Skeletal muscle tissue (tissue), 4 donors: ENCODE results near the gene SORT1. TPM values are rescaled to one million over a fixed set of nuclear protein-coding genes. Genes with fewer than 3 reads are reported as not detected.

Source experiments
- H3K27ac ChIP-seq: one replicate; pipeline ENCODE4 v1.7.0; 2013; ENCODE audit warnings: mild to moderate bottlenecking, low read depth, low read length, inconsistent platforms
- H3K27me3 ChIP-seq, 3 donors: one replicate each; pipeline ENCODE4 v1.7.0; 2013; ENCODE audit warnings: low read length in 3 of 3; ENCODE audit not compliant: control insufficient read depth in 3 of 3, insufficient read depth in 3 of 3
- H3K36me3 ChIP-seq, 3 donors: one replicate each; pipeline ENCODE4 v1.7.0; 2013; ENCODE audit warnings: low read length in 3 of 3; ENCODE audit not compliant: control insufficient read depth in 3 of 3, insufficient read depth in 3 of 3
- H3K4me1 ChIP-seq, 3 donors: one replicate each; pipeline ENCODE4 v1.7.0; 2013; ENCODE audit warnings: low read length in 3 of 3, mild to moderate bottlenecking in 3 of 3; ENCODE audit not compliant: control insufficient read depth in 3 of 3, insufficient read depth in 3 of 3
- H3K4me3 ChIP-seq, 3 donors: one replicate each; pipeline ENCODE4 v1.7.0; 2013; ENCODE audit warnings: low read length in 3 of 3
- H3K9ac ChIP-seq, 3 donors: one replicate each; pipeline ENCODE4 v1.7.0; 2013; ENCODE audit warnings: low read length in 3 of 3, mild to moderate bottlenecking in 3 of 3, moderate library complexity in 2 of 3, low read depth in 1 of 3
- H3K9me3 ChIP-seq, 3 donors: one replicate each; pipeline ENCODE4 v1.7.0; 2013; ENCODE audit warnings: low read length in 3 of 3; ENCODE audit not compliant: control insufficient read depth in 3 of 3
- total RNA-seq: library from RNA; depleted of rRNA; stranded (reverse); fragments of >200 nt; gene quantifications from one replicate; pipeline ENCODE4 v1.2.3, GENCODE V29; 2014
- donor health status: Osteomylitis.

Gene SORT1
- total RNA-seq, 1 donor from 2014 or later = 22.4 TPM

GRCh38 chr1:109272021-109272799 is 125.5 kb downstream of the SORT1 start:
- Histone ChIP-seq H3K36me3 (peaks cover 0 to 7% (median 3%) of the 10 kb centered on the region in 3 donors), H3K9ac (no peak overlapping the region)

GRCh38 chr1:109271458-109271857 is 126.3 kb downstream of the SORT1 start:
- Histone ChIP-seq H3K36me3 (peaks cover 0 to 8% (median 3%) of the 10 kb centered on the region in 3 donors), H3K27ac (no peak overlapping the region), H3K9ac (no peak overlapping the region), H3K4me1 (peaks cover 0 to 18% (median 17%) of the 10 kb centered on the region in 3 donors), H3K9me3 (no peaks in the 10 kb centered on the region), H3K27me3 (no peaks in the 10 kb centered on the region), H3K4me3 (no peak overlapping the region)

More at GRCh38 chr1:109272021-109272799, 125.5 kb downstream of the SORT1 start:
- Histone ChIP-seq H3K4me3 (no peak overlapping the region), H3K9me3 (no peaks in the 10 kb centered on the region), H3K4me1 (peaks cover under 1 to 22% (median 19%) of the 10 kb centered on the region in 3 donors), H3K27me3 (no peaks in the 10 kb centered on the region), H3K27ac (no peak overlapping the region)

- H3K27me3 ChIP-seq = no peaks in the 10 kb centered on the region
- H3K4me3 ChIP-seq = no peak overlapping the region
- H3K4me1 ChIP-seq = peaks cover 0 to 16% (median 16%) of the 10 kb centered on the region in 3 donors
- H3K9ac ChIP-seq = no peak overlapping the region
- no peaks in the 10 kb centered on the region for H3K9me3 ChIP-seq
- no peak overlapping the region for H3K27ac ChIP-seq
- peaks cover 0 to 8% (median 3%) of the 10 kb centered on the region in 3 donors for H3K36me3 ChIP-seq
Measured at GRCh38 chr1:109270623-109271317, 126.9 kb downstream of the SORT1 start.

GRCh38 chr1:109269981-109270622 is 127.6 kb downstream of the SORT1 start:
- Histone ChIP-seq H3K4me3 (no peak overlapping the region), H3K4me1 (peaks cover 0 to 9% (median 9%) of the 10 kb centered on the region in 3 donors), H3K9me3 (no peaks in the 10 kb centered on the region), H3K36me3 (peaks cover 0 to 11% (median 4%) of the 10 kb centered on the region in 3 donors), H3K9ac (no peak overlapping the region), H3K27ac (no peak overlapping the region), H3K27me3 (no peaks in the 10 kb centered on the region)

- Histone ChIP-seq H3K27me3 (no peaks in the 10 kb centered on the region), H3K27ac (no peak overlapping the region), H3K4me1 (peaks cover 0 to 2% (median 2%) of the 10 kb centered on the region in 3 donors), H3K36me3 (peaks cover 0 to 18% (median 9%) of the 10 kb centered on the region in 3 donors), H3K4me3 (no peak overlapping the region), H3K9me3 (no peaks in the 10 kb centered on the region), H3K9ac (no peak overlapping the region)
Measured at GRCh38 chr1:109269212-109269980, 128.3 kb downstream of the SORT1 start.

GRCh38 chr1:109268431-109269211 is 129.1 kb downstream of the SORT1 start:
- Histone ChIP-seq H3K9ac (no peak overlapping the region), H3K27me3 (no peaks in the 10 kb centered on the region), H3K36me3 (peaks cover 0 to 19% (median 10%) of the 10 kb centered on the region in 3 donors)

GRCh38 chr1:109267743-109268300 is 129.9 kb downstream of the SORT1 start:
- Histone ChIP-seq H3K27ac (no peak overlapping the region), H3K4me1 (peaks cover 0 to 8% (median 7%) of the 10 kb centered on the region in 3 donors), H3K9me3 (no peaks in the 10 kb centered on the region), H3K4me3 (no peak overlapping the region), H3K36me3 (peaks cover 0 to 19% (median 10%) of the 10 kb centered on the region in 3 donors), H3K27me3 (no peaks in the 10 kb centered on the region), H3K9ac (no peak overlapping the region)

More at GRCh38 chr1:109268431-109269211, 129.1 kb downstream of the SORT1 start:
- H3K9me3 ChIP-seq = no peaks in the 10 kb centered on the region
- no peak overlapping the region for H3K4me3 ChIP-seq
- peaks cover 0 to 5% (median 4%) of the 10 kb centered on the region in 3 donors for H3K4me1 ChIP-seq
- H3K27ac ChIP-seq = no peak overlapping the region

GRCh38 chr1:109266965-109267364 is 130.8 kb downstream of the SORT1 start:
- Histone ChIP-seq H3K4me1 (peaks cover 0 to 8% (median 6%) of the 10 kb centered on the region in 3 donors), H3K36me3 (peaks cover 4 to 21% (median 10%) of the 10 kb centered on the region in 3 donors), H3K9me3 (no peaks in the 10 kb centered on the region), H3K27ac (no peak overlapping the region), H3K27me3 (no peaks in the 10 kb centered on the region), H3K9ac (no peak overlapping the region), H3K4me3 (no peak overlapping the region)
